Measurements from ENCODE around the gene NFE2L3.
"Not testable (repeated sequence)": the region's sequence is repeated elsewhere in the genome, so short reads cannot be mapped to it uniquely, and the experiment has no call there.

NFE2L3 gene

GRCh38 chr7:26169271-26169670 is 17.3 kb downstream of the NFE2L3 start:
- DNase-seq = peak; percentile 59

- no peak for DNase-seq
Measured at GRCh38 chr7:26170663-26171062, 18.7 kb downstream of the NFE2L3 start.

- DNase-seq = no peak
Measured at GRCh38 chr7:26171601-26172000, 19.6 kb downstream of the NFE2L3 start.

GRCh38 chr7:26172048-26172447 is 20.1 kb downstream of the NFE2L3 start:
- DNase-seq = no peak

GRCh38 chr7:26175903-26176302 is 23.9 kb downstream of the NFE2L3 start:
- not testable (repeated sequence) for DNase-seq

- DNase-seq = not testable (repeated sequence)
Measured at GRCh38 chr7:26176696-26177095, 24.7 kb downstream of the NFE2L3 start.

GRCh38 chr7:26177269-26177668 is 25.3 kb downstream of the NFE2L3 start:
- not testable (repeated sequence) for DNase-seq

GRCh38 chr7:26178272-26178960 is 26.4 kb downstream of the NFE2L3 start:
- no peak for DNase-seq

- no peak for DNase-seq
Measured at GRCh38 chr7:26179422-26179821, 27.4 kb downstream of the NFE2L3 start.

GRCh38 chr7:26179826-26180497 is 28.0 kb downstream of the NFE2L3 start:
- DNase-seq = no peak

GRCh38 chr7:26180792-26181198 is 28.8 kb downstream of the NFE2L3 start:
- DNase-seq = no peak

- DNase-seq = no peak
Measured at GRCh38 chr7:26181474-26182227, 29.7 kb downstream of the NFE2L3 start.

GRCh38 chr7:26182283-26182682 is 30.3 kb downstream of the NFE2L3 start:
- DNase-seq = no peak

- DNase-seq = peak; percentile 57
Measured at GRCh38 chr7:26182706-26183105, 30.7 kb downstream of the NFE2L3 start.

- no peak for DNase-seq
Measured at GRCh38 chr7:26183545-26184280, 31.7 kb downstream of the NFE2L3 start.

- DNase-seq = not testable (repeated sequence)
Measured at GRCh38 chr7:26184281-26185101, 32.5 kb downstream of the NFE2L3 start.

- DNase-seq = no peak
Measured at GRCh38 chr7:26185131-26185843, 33.3 kb downstream of the NFE2L3 start.

- no peak for DNase-seq
Measured at GRCh38 chr7:26185844-26186180, 33.8 kb downstream of the NFE2L3 start.

GRCh38 chr7:26186364-26187311 is 34.6 kb downstream of the NFE2L3 start:
- DNase-seq = no peak

Measured in islet precursor cell (in vitro differentiated cells).